Measurements from ENCODE around the gene RPRD1B. TPM values are rescaled to one million over a fixed set of nuclear protein-coding genes. Genes with fewer than 3 reads are reported as not detected.

RPRD1B gene, protein sequence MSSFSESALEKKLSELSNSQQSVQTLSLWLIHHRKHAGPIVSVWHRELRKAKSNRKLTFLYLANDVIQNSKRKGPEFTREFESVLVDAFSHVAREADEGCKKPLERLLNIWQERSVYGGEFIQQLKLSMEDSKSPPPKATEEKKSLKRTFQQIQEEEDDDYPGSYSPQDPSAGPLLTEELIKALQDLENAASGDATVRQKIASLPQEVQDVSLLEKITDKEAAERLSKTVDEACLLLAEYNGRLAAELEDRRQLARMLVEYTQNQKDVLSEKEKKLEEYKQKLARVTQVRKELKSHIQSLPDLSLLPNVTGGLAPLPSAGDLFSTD
- total RNA-seq: 24.1 TPM

- ATAC-seq: peak; percentile 94
These were observed at the start of gene RPRD1B, which contains the start of gene TTI1 for GRCh38 chr20:38033330-38034107. Gene RPRD1B (plus strand): TSS chr20:38033746. CDS start chr20:38033948, 202 bp downstream. Gene TTI1 (minus strand): TSS chr20:38033456. CDS start chr20:38013816, 19,640 bp downstream.

DNA sequence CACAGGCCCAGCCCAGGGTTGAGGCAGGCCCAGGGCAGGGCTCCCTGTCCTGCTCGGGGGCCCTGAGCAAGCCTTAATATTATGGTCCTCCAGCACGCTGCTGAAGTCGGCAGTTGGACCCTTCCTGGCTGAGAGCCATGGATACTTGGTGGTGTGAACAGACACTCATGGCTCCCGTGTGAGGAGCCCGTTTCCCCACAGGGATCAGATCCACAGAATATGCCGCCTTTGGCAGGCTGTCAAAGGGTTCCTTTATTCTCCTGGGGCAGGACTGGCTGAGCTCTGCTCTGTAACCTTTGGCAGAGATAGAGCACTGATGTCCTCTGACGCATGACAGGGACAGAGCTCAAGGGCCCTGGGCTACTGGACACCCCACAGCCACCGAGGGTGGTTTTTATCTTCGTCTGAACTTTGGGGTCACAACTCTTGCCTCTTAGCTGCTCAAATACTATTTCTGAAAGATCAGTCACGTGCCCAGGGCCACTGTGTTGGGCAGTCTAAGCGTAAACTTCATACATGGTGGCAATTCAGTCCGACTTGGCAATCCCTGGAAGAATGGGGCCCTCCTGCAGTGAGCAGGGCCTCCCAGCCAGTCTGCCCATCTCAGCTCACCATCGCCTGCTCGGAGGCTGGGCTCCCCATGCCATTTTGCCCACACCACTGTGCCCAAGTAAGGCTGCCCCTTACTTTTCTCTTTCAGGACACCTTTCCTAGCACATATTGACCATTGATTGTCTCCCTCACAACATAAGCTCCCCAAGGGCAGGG, 49.3 kb upstream of the RPRD1B start:
- ATAC-seq: no peak

DNA sequence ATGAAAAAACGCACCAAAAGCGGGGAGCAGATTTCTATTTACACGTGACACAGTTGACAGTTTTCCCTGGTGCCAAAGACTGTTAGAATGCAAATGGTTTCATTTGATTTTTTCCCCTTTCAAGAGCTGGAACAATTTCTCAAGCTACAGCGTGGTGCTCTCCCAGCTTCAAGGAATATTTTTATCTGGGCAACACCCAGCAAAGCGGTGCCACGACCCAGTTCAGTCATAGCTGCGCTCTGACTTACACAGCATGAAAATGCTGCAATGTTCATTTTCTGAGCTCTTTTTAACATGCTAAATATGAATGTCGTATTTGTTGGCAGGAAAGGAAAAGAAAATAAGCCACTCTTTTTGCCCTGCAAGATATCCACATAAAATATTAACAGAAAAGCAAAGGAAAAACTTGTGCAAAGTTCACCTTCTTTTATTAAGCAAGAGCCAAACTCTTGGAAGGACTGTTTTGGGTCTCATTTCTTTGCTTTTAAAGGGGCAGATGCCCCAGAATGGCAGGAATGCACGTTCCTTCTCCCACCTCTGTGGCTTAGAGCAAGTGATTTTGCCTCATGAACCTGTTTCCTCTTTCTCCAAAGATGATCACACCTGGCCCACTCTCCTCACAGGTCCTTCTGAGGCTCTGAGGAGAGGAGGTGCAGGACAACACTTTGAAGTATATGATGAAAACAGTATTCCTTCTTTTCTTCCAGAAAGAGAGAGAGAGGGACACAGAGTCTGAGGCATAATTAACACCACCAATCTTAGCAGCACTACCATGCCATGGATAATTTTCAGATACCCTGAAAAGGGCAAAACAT, 47.3 kb upstream of the RPRD1B start:
- ATAC-seq: no peak

DNA sequence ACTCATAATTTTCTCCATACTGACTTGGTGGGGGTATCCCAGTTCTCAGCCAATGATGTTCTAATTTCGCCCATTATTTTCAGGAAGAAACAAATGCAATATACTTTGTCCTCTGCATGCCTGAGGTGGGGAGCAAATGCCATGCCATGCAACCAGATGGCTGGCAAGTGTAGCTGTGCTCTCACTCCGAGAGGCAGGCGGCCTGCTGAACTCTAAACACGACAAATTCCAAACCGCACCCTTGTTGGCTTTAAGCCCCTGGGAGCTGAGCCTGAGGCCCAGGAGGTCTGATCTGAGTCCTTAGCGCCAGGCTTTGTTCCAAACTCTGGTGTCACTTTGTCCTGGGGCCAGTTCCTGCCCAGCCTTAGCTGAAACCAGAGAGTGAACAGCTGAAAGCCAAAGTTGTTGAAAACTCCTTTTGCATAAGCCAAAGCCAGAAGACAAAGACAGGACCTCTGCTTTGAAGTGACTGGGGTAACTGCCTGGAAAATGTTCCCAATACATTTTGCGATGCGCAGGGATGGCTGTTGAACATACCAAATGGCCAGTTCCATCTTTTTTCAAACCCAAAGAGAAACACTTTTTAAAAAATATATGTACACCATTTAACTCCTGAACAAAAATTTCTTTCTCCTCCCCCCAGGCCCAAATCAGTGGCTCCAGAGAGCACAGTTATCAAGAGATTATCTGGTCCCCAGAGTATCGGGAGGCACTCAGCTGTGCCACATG, 46.5 kb upstream of the RPRD1B start:
- ATAC-seq: peak; percentile 23

- no peak for ATAC-seq
These were observed 45.8 kb upstream of the RPRD1B start for GRCh38 chr20:37987602-37988290.

- no peak for ATAC-seq
These were observed 45.1 kb upstream of the RPRD1B start for GRCh38 chr20:37988306-37988954.

DNA sequence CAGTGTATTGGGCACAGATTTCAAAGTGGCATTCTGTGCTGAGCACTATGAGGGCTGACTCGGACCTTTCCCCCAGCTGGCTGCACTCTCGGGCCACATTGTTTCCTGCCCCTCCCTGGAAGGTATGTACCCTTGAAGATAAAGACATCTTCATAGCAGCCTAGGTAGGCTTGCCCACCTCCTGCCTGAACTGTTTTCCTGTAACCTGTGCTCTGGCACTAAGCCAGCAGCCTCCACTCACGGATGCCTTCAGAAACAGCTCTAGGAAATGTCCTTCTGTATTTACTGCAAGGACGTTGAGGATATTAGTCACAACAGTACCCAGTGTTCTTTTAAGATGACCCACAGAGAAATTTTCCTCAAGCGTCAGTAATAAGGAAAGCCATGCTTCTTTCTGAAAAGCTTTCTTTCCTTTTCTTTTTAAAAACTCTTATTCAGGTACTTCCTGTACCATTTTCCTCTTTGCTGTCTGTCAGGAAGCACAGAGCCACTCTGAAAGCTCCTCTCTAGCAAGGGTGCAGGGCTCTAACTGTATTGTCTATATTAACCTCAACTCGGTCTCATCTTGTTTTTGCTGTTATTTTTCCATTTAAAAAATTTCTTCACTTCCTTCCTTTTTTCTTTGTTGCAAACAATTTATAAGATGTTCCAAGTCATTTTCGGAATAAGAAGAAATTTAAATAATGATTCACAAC, 43.8 kb upstream of the RPRD1B start:
- no peak for ATAC-seq

DNA sequence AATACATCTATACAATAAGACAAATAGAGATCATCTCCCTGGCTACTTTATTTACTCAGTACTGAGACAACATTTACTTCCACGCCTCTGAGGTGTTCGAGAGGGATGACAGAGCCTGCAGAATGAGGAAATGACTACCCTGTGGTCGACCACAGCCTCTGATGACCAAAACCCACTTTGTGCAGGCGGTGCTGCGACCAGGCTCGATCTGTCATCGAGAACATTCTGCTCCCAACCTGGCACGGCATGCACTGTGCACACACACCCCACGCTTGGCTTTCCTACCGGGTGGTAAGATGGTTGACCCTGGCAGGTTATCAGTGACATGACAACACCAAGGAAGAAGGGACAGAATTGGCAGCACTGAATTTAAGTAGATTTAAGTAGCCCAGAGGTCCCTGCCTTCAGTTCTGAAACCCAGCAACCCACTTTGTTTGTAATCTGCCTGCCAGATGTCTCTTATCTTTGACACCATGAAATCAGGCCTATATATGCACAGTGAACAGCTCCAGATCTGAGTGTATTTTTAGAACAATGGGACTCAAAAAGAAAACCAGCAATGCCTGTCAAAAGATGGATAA, 42.9 kb upstream of the RPRD1B start:
- ATAC-seq: peak; percentile 65

GRCh38 chr20:37991157-37991866, 42.2 kb upstream of the RPRD1B start:
- no peak for ATAC-seq

DNA sequence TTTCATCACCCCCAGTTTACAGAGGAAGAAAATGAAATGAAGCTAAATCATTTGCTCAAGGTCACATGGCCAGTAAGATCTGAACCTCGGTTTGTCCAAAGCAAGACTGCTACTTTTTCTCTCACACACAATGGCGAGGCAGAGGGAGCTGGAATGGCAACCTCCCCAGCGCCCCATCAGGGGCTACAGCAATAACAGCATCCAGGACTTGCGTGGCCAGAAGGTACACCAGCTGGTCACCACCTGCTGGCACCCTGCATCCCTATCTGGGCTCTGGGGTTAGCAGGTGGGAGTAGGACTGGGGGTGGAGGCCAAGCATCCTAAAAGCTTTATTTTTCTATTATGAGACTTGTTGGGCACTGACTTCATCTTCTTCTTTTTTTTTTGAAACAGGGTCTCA, 41.6 kb upstream of the RPRD1B start:
- no peak for ATAC-seq

DNA sequence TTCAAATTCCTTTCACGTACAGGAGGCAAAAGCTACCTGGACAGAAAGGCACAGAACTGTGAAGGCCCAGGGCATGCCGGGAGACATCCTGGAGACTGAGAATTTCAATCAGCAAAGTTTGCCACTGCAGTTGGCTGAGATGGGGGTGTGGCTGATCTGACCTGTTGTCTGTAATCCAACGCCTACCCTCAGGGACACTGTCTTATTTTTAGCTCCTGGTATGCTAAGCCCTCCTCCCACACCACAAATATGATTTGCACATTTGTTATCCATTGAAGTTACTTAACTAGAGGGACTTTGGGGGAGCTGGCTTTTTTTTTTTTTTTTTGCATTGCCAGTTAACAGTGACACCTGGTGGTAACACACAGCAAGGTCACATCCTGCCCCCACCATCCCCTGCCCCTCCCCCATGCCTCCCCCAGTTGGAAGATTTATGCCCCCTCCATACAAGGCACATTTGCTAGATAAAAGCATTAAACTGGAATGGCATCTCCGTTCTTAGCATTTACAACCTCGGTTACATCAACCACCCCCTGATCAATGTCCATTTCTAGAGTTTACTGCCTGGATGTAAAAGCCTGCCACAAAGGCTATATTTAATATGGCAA, 40.6 kb upstream of the RPRD1B start:
- ATAC-seq: peak; percentile 34

DNA sequence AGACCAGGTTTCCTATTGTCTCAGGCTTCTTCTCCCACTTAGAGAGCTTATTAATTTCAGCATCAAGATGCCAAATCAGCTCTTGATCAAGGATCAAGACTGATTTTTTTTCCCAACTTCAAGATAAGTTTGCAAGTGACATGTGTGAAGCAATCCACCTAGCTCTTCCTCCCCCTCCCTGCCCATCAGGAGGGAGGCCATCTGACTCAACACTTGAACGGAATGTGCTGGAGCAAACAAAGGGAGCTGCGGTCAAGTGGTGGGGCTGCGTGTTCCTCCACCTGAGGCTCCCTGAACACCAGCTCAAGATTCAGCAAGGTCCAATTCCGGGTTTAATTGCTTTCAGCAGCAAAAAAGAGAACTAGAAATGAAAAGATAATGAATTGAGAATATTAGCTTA, 39.0 kb upstream of the RPRD1B start:
- ATAC-seq: no peak

- no peak for ATAC-seq
These were observed 37.5 kb upstream of the RPRD1B start for GRCh38 chr20:37995856-37996605.

DNA sequence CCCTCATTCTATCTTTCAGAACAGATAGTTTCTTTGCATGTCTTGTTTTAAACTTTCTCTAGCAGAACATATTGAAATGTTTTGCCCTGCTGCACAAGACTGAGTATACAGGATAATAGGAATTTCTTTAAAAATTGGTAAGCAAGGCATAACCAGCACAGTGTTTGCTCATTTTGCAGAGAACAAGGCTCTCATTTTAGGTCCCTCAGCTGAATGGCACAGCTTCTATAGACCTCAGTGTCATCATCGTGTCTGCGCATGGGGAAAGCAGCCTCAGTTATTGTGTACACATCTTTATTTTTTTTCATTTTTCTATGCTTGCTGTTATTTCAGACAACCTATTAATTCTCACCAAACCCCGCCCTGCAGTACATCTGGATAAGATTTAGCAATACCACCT, 36.0 kb upstream of the RPRD1B start:
- ATAC-seq: no peak

- no peak for ATAC-seq
These were observed 33.9 kb upstream of the RPRD1B start for GRCh38 chr20:37999526-38000263.

GRCh38 chr20:38000293-38000692, 33.3 kb upstream of the RPRD1B start:
- peak; percentile 14 for ATAC-seq
